GM18498 (cell line): Measurements from ENCODE around the gene CAPN15.

Experiments used
- ATAC-seq: cut with Tn5 transposase; IDR thresholded peaks from one replicate; pipeline ENCODE4 v1.9.1; 2021; ENCODE audit warnings: mild to moderate bottlenecking, moderate library complexity; ENCODE audit not compliant: unreplicated experiment

CAPN15 gene

GRCh38 chr16:524274-525040 lies 3.1 kb upstream of the CAPN15 start:
- no peak for ATAC-seq

GRCh38 chr16:525123-525519 lies 2.4 kb upstream of the CAPN15 start:
- no peak for ATAC-seq

- ATAC-seq, result no peak
Measured at GRCh38 chr16:525520-526180, 1.9 kb upstream of the CAPN15 start.

GRCh38 chr16:526181-527014 lies 1.1 kb upstream of the CAPN15 start:
- no peak for ATAC-seq

- ATAC-seq, result peak; percentile 4
Measured at GRCh38 chr16:528111-529011, 849 bp downstream of the CAPN15 start.

- no peak for ATAC-seq
Measured at GRCh38 chr16:529012-529575, 1.6 kb downstream of the CAPN15 start.

GRCh38 chr16:530111-530817 lies 2.8 kb downstream of the CAPN15 start:
- ATAC-seq, result no peak

- ATAC-seq, result no peak
Measured at GRCh38 chr16:531494-532125, 4.1 kb downstream of the CAPN15 start.

GRCh38 chr16:533391-534123 lies 6.0 kb downstream of the CAPN15 start:
- ATAC-seq, result no peak

- ATAC-seq, result no peak
Measured at GRCh38 chr16:534135-534534, 6.6 kb downstream of the CAPN15 start.

GRCh38 chr16:534856-535445 lies 7.4 kb downstream of the CAPN15 start:
- no peak for ATAC-seq

- ATAC-seq, result no peak
Measured at GRCh38 chr16:535446-536405, 8.2 kb downstream of the CAPN15 start.

GRCh38 chr16:536746-537145 lies 9.2 kb downstream of the CAPN15 start:
- no peak for ATAC-seq

- ATAC-seq, result no peak
Measured at GRCh38 chr16:537415-538335, 10.2 kb downstream of the CAPN15 start.

- no peak for ATAC-seq
Measured at GRCh38 chr16:539901-540530, 12.5 kb downstream of the CAPN15 start.
